GM12891 (cell line): ENCODE measurements around the gene CNTNAP4.

Source experiments
- DNase-seq: peaks from one replicate; pipeline ENCODE4 v3.0.0; 2011; ENCODE audit warnings: low spot score; ENCODE audit not compliant: insufficient read length
- FAIRE-seq: peaks from 2 replicates; lab custom pipeline; 2011; peaks lifted over from hg19 to GRCh38; lab: Jason Lieb, UNC
- PAX5 ChIP-seq: IDR thresholded peaks from 2 replicates; pipeline ENCODE4 v1.6.1; 2011; ENCODE audit warnings: low read length, moderate library complexity, mild to moderate bottlenecking; ENCODE audit not compliant: insufficient read depth, severe bottlenecking
- POLR2A ChIP-seq: IDR thresholded peaks from 2 replicates; pipeline ENCODE4 v1.6.1; 2011; ENCODE audit warnings: low read depth, low read length, control low read depth
- POLR2AphosphoS5 ChIP-seq: IDR thresholded peaks from 2 replicates; pipeline ENCODE4 v1.6.1; 2011; ENCODE audit warnings: low read depth, low read length, control low read depth
- POU2F2 ChIP-seq: IDR thresholded peaks from 2 replicates; pipeline ENCODE4 v1.6.1; 2011; ENCODE audit warnings: low read depth, mild to moderate bottlenecking, control low read depth, low read length, moderate library complexity
- SPI1 ChIP-seq: IDR thresholded peaks from 2 replicates; pipeline ENCODE4 v1.6.1; 2011; ENCODE audit warnings: low read depth, low read length, control low read depth
- TAF1 ChIP-seq: IDR thresholded peaks from 2 replicates; pipeline ENCODE4 v1.6.1; 2011; ENCODE audit warnings: low read depth, low read length, control low read depth

Gene CNTNAP4

GRCh38 chr16:76500006-76500405 lies 222.8 kb downstream of the CNTNAP4 start:
- FAIRE-seq = no peak
- DNase-seq = no peak
- TF ChIP-seq POU2F2 = no peak
- no peak for TF ChIP-seq SPI1
- TF ChIP-seq TAF1 = no peak
- TF ChIP-seq POLR2AphosphoS5 = no peak
- no peak for TF ChIP-seq POLR2A
- no peak for TF ChIP-seq PAX5

DNA sequence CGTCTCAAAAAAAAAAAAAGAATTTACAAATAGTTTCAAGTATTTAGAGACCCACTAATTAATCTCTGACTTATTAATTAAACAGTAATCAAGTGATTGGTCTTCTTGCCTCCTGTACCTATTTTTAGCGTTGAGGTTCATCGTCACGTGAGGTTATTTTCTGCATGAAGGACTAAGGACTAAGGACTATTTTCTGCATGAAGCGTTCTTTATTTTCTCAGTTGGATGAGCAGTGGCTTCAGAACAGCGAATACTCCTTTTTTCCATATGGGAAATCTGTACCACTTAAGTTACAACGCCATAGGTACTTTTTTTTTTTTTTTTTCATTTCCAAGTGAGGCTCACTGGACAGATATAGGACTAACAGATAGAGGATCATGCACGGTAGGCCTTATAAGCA lies 224.9 kb downstream of the CNTNAP4 start:
- TF ChIP-seq POLR2A (no peak), SPI1 (no peak), POLR2AphosphoS5 (no peak), PAX5 (no peak)
- DNase-seq = no peak
- FAIRE-seq = no peak

- no peak for TF ChIP-seq PAX5
- TF ChIP-seq SPI1 = no peak
- no peak for TF ChIP-seq POLR2AphosphoS5
- no peak for TF ChIP-seq TAF1
- no peak for TF ChIP-seq POU2F2
- TF ChIP-seq POLR2A = no peak
- FAIRE-seq (no peak), DNase-seq (no peak)
These were observed 225.4 kb downstream of the CNTNAP4 start for GRCh38 chr16:76502555-76502954.

DNA sequence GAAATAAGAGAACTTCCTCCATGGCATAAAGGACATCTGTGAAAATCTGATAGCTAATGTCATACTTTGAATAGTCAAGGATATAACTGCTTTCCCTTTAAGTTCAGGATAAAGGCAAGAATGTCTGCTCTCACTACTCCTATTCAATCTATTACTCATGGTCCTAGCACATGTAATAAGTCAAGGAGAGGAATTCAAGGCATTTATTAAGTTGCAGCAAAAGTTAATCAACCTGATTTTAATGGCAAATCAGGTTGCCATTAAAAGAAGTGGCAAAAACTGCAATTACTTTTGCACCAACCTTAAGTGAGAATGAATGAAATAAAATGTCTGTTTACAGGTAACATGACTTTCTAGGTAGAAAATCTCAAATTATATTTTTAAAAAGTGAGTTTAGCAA lies 225.9 kb downstream of the CNTNAP4 start:
- FAIRE-seq (no peak), DNase-seq (no peak)
- TF ChIP-seq POLR2A (no peak), POU2F2 (no peak), POLR2AphosphoS5 (no peak), PAX5 (no peak), TAF1 (no peak), SPI1 (no peak)

- TF ChIP-seq SPI1 (peak; percentile 70), POLR2AphosphoS5 (no peak), TAF1 (no peak), PAX5 (no peak), POU2F2 (no peak), POLR2A (no peak)
- FAIRE-seq (no peak), DNase-seq (no peak)
These were observed 234.0 kb downstream of the CNTNAP4 start for GRCh38 chr16:76511203-76511602.

GRCh38 chr16:76518781-76519180 lies 241.6 kb downstream of the CNTNAP4 start:
- FAIRE-seq (no peak), DNase-seq (no peak)
- TF ChIP-seq TAF1 = no peak
- TF ChIP-seq PAX5 = no peak
- TF ChIP-seq POLR2AphosphoS5 = no peak
- no peak for TF ChIP-seq POU2F2
- TF ChIP-seq SPI1 = no peak

- no peak for FAIRE-seq
- no peak for TF ChIP-seq TAF1
- no peak for TF ChIP-seq POLR2AphosphoS5
- no peak for TF ChIP-seq SPI1
- no peak for TF ChIP-seq POLR2A
- no peak for TF ChIP-seq PAX5
- no peak for TF ChIP-seq POU2F2
- DNase-seq = no peak
These were observed 247.2 kb downstream of the CNTNAP4 start for GRCh38 chr16:76524356-76524755.

DNA sequence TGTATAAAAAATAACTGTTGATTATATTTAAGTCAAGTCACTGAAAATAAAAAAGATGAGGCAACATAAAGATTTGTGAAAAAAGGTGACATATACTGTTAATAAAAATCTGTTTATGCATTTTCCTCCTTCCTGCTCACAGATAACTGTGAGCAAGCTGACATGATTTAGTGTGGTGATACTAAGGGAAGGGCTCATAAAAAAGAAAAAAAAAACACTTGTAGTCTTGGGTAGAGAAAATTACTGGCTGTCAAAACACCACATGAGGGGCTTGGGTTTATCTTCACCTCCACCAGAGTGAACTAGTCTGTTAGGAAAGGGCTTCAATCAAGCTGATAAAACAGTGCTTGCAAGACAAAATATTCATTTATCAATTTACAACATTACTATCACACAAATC lies 247.6 kb downstream of the CNTNAP4 start:
- DNase-seq (no peak), FAIRE-seq (no peak)
- TF ChIP-seq POLR2AphosphoS5 (no peak), PAX5 (no peak), POU2F2 (no peak), TAF1 (no peak), POLR2A (no peak), SPI1 (no peak)

DNA sequence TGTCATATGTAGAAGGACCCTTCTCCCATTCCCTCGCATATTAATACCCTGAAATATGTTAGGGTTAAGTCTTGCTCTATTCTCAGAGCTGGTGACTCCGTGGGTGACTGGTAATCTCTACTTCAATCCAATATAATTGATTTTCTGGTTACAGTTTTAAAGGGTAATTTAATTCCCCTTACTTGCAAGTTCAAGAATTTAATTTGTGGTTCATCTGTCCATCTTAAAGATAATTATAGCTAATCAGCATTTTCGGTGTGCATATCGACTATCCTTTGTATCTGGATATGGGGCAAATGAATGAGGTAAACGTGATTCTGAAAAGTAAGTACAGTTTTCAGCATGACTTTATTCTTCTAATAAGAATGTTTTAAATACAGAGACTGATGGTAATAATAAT lies 250.0 kb downstream of the CNTNAP4 start:
- no peak for DNase-seq

GRCh38 chr16:76529120-76529519 lies 251.9 kb downstream of the CNTNAP4 start:
- TF ChIP-seq PAX5 = no peak
- TF ChIP-seq SPI1 = no peak
- no peak for TF ChIP-seq POU2F2
- no peak for TF ChIP-seq TAF1
- DNase-seq = no peak
- no peak for FAIRE-seq

More for the DNA sequence above, 250.0 kb downstream of the CNTNAP4 start:
- TF ChIP-seq POLR2A = no peak
- TF ChIP-seq TAF1 = no peak
- no peak for FAIRE-seq

DNA sequence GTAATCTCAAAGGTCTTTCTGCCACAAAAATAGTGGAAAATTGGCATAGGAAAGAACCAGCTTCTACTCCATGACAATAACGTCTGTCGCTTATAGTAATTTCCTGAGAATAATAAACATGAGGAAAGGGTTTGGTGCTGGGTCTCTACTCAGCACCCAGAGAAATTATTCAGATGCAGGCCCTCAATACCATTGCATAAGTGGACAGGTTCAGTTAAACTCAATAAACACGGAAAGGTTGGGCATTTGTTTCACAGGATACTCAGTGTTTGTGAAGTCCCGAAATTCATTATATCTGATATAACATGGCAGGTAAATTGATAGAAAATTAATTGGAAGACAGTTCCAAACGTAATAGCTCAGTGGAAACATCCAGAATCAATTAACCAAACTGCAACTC lies 254.0 kb downstream of the CNTNAP4 start:
- DNase-seq (no peak), FAIRE-seq (no peak)
- TF ChIP-seq SPI1 (no peak), PAX5 (no peak), POU2F2 (no peak), TAF1 (no peak), POLR2AphosphoS5 (no peak), POLR2A (no peak)
